Measurements from ENCODE around the gene SLC36A2.
"Not testable (repeated sequence)": the region's sequence is repeated elsewhere in the genome, so short reads cannot be mapped to it uniquely, and the experiment has no call there.

The SLC36A2 gene

DNA sequence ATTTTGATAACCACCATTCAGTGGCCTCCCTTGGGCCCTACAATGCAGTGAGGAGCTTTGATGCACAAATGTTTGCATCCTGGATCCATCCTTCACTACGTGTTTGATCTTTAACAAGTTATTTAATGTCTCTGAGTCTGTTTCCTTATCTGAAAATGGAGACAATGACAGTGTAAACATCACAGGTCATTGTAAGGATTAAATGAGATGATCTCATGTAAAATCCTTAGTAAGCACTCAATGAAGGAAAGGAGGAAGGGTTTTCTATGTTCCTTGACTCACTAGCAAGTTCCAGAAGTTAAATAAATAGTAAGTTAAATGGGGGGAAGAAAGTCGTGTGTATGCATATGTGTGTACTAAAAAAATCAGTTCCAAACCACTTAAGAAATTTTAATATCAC is 34.0 kb downstream of the SLC36A2 start:
- H3K4me1 Mint-ChIP-seq, result peaks cover 23% of the 10 kb centered on the region
- H3K4me3 Mint-ChIP-seq, result no peak overlapping the region
- H3K27me3 Mint-ChIP-seq (ENCODE audit: low read depth), result peaks cover 3% of the 10 kb centered on the region
- H3K36me3 Mint-ChIP-seq (ENCODE audit: low read depth), result no peaks in the 10 kb centered on the region
- H3K9me3 Mint-ChIP-seq, result peaks cover 20% of the 10 kb centered on the region
- H3K27ac Mint-ChIP-seq, result no peak overlapping the region
- TF ChIP-seq, protein P1, sequence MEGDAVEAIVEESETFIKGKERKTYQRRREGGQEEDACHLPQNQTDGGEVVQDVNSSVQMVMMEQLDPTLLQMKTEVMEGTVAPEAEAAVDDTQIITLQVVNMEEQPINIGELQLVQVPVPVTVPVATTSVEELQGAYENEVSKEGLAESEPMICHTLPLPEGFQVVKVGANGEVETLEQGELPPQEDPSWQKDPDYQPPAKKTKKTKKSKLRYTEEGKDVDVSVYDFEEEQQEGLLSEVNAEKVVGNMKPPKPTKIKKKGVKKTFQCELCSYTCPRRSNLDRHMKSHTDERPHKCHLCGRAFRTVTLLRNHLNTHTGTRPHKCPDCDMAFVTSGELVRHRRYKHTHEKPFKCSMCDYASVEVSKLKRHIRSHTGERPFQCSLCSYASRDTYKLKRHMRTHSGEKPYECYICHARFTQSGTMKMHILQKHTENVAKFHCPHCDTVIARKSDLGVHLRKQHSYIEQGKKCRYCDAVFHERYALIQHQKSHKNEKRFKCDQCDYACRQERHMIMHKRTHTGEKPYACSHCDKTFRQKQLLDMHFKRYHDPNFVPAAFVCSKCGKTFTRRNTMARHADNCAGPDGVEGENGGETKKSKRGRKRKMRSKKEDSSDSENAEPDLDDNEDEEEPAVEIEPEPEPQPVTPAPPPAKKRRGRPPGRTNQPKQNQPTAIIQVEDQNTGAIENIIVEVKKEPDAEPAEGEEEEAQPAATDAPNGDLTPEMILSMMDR (IDR thresholded peaks at IDR 0.05; ENCODE audit: unreplicated experiment in 3 of 3), result no peak

DNA sequence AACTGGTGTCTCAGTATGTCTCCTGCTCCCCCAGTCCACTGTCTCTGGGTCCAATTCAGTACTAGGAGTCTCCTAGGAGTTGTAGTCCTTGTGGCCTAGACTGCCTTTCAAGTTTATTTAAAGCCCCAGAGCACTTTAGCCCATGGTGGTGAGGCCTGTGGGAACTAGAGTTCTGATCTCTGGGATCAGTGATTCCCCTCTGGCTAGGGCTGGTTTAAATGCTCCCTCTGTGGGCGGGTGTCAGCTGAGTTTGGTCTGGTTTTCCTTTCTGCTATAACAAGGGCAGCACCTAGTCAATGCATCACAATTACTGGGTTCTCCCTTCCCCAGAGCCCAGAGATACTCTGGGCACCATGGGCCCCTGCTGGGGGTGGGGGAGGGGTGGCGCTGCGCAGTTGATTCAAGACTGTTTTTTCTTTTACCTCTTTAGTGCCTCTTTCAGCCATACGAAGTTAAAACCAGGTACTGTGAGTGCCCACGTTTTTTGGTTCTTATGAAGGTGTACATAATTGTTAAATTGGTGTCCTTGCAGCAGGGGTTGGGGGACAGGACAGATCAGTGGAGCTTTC is 34.5 kb downstream of the SLC36A2 start:
- TF ChIP-seq, protein P1 (IDR thresholded peaks at IDR 0.05; ENCODE audit: unreplicated experiment in 3 of 3), result no peak
- Mint-ChIP-seq H3K9me3 (peaks cover 20% of the 10 kb centered on the region), H3K4me1 (peaks cover 20% of the 10 kb centered on the region), H3K27ac (no peak overlapping the region), H3K4me3 (no peak overlapping the region), H3K36me3 (ENCODE audit: low read depth) (no peaks in the 10 kb centered on the region), H3K27me3 (ENCODE audit: low read depth) (peaks cover 3% of the 10 kb centered on the region)

DNA sequence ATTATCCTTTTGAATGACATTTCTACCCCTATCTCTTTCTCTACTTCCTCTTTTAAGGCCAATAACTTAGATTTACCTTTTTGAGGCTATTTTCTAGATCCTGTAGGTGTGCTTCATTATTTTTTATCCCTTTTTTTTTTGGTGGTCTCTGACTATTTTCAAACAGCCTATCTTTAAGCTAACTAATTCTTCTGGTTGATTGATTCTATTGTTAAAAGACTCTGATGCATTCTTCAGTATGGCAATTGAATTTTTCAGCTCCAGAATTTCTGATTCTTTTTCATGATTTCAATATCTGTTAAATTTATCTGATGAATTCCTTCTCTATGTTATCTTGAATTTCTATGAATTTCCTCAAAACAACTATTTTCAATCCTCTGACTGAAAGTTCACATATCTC is 36.4 kb downstream of the SLC36A2 start:
- no peaks in the 10 kb centered on the region for H3K36me3 Mint-ChIP-seq (ENCODE audit: low read depth)

DNA sequence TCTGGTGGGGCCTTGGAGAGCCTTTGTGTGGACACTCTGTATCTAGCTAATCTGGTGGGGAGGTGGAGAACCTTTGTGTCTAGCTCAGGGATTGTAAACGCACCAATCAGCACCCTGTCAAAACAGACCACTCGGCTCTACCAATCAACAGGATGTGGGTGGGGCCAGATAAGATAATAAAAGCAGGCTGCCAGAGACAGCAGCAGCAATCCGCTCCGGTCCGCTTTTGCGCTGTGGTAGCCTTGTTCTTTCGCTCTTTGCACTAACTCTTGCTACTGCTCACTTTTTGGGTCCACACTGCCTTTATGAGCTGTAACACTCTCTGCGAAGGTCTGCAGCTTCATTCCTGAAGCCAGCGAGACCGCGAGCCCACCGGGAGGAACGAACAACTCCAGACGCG is 37.5 kb downstream of the SLC36A2 start:
- not testable (repeated sequence) for H3K4me3 Mint-ChIP-seq

More for the DNA sequence above, 36.4 kb downstream of the SLC36A2 start:
- TF ChIP-seq, protein P1 (IDR thresholded peaks at IDR 0.05; ENCODE audit: unreplicated experiment in 3 of 3), result no peak
- peaks cover 3% of the 10 kb centered on the region for H3K27me3 Mint-ChIP-seq (ENCODE audit: low read depth)
- peaks cover 20% of the 10 kb centered on the region for H3K9me3 Mint-ChIP-seq
- H3K27ac Mint-ChIP-seq, result no peak overlapping the region
- peaks cover 11% of the 10 kb centered on the region for H3K4me1 Mint-ChIP-seq
- H3K4me3 Mint-ChIP-seq, result no peak overlapping the region

DNA sequence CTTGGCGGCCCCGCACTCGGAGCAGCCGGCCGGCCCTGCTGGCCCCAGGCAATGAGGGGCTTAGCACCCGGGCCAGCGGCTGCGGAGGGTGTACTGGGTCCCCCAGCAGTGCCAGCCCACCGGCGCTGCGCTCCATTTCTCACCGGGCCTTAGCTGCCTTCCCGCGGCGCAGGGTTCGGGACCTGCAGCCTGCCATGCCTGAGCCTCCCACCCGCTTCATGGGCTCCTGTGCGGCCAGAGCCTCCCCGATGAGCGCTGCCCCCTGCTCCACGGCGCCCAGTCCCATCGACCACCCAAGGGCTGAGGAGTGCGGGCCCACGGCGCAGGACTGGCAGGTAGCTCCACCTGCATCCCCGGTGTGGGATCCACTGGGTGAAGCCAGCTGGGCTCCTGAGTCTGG is 38.1 kb downstream of the SLC36A2 start:
- H3K4me1 Mint-ChIP-seq; H3K27ac Mint-ChIP-seq; H3K36me3 Mint-ChIP-seq (ENCODE audit: low read depth); H3K4me3 Mint-ChIP-seq; H3K27me3 Mint-ChIP-seq (ENCODE audit: low read depth): not testable (repeated sequence)
- peaks cover 20% of the 10 kb centered on the region for H3K9me3 Mint-ChIP-seq

More for the DNA sequence above, 37.5 kb downstream of the SLC36A2 start:
- H3K36me3 Mint-ChIP-seq (ENCODE audit: low read depth); H3K27ac Mint-ChIP-seq; H3K27me3 Mint-ChIP-seq (ENCODE audit: low read depth); H3K4me1 Mint-ChIP-seq: not testable (repeated sequence)
- H3K9me3 Mint-ChIP-seq, result peaks cover 20% of the 10 kb centered on the region

DNA sequence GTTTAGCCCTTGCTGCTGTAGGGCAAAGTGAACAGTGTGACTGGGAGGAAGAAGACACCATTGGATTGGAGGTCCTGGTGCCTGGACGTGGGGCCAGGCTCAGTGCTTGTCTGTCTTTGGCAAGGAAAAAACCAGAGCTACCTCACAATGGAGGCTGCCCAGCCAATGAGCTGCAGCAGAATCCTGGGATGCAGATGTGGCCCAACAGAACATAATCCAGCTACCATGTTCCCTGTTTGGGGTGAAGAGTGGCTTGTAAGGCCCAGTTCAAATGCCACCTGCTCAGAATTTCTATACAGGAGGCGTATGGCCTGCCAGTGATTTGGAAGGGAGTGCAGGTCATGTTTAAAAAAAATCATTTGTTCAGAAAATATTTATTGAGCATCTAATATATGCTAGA is 43.7 kb downstream of the SLC36A2 start, which contains the start of gene SLC36A3:
Gene SLC36A3 (minus strand): TSS at position 101 of the 400 bp plus-strand sequence. CDS start 412 bp downstream, outside the sequence.
- no peaks in the 10 kb centered on the region for H3K9me3 Mint-ChIP-seq
- TF ChIP-seq, protein P1 (IDR thresholded peaks at IDR 0.05; ENCODE audit: unreplicated experiment in 3 of 3), result no peak
- H3K36me3 Mint-ChIP-seq (ENCODE audit: low read depth), result no peaks in the 10 kb centered on the region
- H3K4me3 Mint-ChIP-seq, result no peak within 1 kb of the TSS
- H3K27me3 Mint-ChIP-seq (ENCODE audit: low read depth), result peaks cover 19% of the 10 kb centered on the region
- H3K27ac Mint-ChIP-seq, result no peak within 1 kb of the TSS
- no peaks in the 10 kb centered on the region for H3K4me1 Mint-ChIP-seq

DNA sequence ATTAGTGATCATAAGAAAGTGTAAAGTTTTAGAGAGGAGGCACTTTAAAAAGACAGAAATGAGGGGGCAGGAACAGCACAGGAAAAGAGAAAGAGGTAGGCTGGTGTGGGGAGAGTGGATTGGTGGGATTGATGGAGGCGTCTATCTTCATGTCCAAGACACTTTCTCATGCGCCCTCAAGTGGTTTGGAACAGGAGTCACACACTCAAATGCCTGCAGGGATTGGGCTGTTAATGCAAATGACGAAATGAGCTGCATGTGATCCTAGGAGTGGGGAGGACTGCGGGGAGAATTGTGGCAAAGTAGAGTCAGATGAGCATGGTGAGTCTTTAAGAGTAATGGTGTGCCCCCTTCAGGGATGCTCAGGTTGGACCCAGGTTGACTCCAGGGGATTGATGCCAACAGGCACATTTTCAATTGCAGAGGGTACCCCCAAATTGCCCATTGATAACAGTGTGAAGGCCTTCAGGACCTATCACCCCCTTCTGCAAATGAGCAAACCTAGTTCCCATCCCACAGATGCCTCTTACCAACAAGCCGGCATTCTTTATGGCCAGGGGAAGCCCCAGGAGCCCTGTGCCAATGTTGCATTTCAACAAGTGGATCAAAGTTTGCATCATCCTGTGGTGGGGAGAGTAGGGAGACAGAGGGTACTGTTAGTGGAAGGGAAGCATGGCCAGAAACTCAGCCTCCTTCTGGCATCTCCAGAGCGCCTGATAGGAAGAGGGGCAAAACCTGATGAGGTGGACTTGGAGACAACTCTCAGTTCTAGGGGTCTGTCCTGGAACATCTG is 49.1 kb downstream of the SLC36A2 start:
- Mint-ChIP-seq H3K9me3 (no peaks in the 10 kb centered on the region), H3K27me3 (ENCODE audit: low read depth) (peaks cover 24% of the 10 kb centered on the region), H3K36me3 (ENCODE audit: low read depth) (no peaks in the 10 kb centered on the region), H3K4me3 (no peak overlapping the region), H3K27ac (no peak overlapping the region), H3K4me1 (peaks cover 7% of the 10 kb centered on the region)
- TF ChIP-seq, protein P1 (IDR thresholded peaks at IDR 0.05; ENCODE audit: unreplicated experiment in 3 of 3), result peak in 2 of 3 experiments; percentile 7 to 11
